CD4-positive, alpha-beta T cell (primary cell): ENCODE results near the gene VPS37C. TPM values are rescaled to one million over a fixed set of nuclear protein-coding genes. Genes with fewer than 3 reads are reported as not detected.

Experiments
- ATAC-seq: fragments of 200-7000 bp; cut with Tn5 transposase; one replicate; pipeline ENCODE4 v1.10.0; 2022; ENCODE audit warnings: mild to moderate bottlenecking; ENCODE audit not compliant: poor library complexity
- CTCF ChIA-PET: fragments of 350-600 bp; sonication (Branson Sonifier 250); formaldehyde crosslinking; loops from one replicate; lab custom pipeline; 2021; ENCODE audit warnings: antibody characterized with exemption, inconsistent platforms; lab: Charles Lee
- POLR2A ChIA-PET: fragments of 350-600 bp; sonication (Branson Sonifier 250); formaldehyde crosslinking; loops from one replicate; lab custom pipeline; 2021; ENCODE audit warnings: antibody characterized with exemption, inconsistent platforms; lab: Charles Lee
- DNase-seq, 14 experiments: peaks; one replicate each; pipeline ENCODE4 v3.0.0-alpha.2; 2013 to 2020; ENCODE audit warnings: mixed read lengths in 2 of 14
- H3K27ac ChIP-seq, 2 donors: one replicate each; pipeline versions ENCODE4 v1.5.1 to v1.7.0; 2013; ENCODE audit warnings: low read length in 2 of 2, low read depth in 1 of 2, mild to moderate bottlenecking in 1 of 2
- H3K27me3 ChIP-seq, 2 experiments: 1 replicate in 1 of 2; 2 replicates in 1 of 2; pipeline versions ENCODE4 v1.6.1 to v1.7.0; 2013; ENCODE audit warnings: low read length in 2 of 2, control low read depth in 1 of 2, mild to moderate bottlenecking in 1 of 2, moderate library complexity in 1 of 2; ENCODE audit not compliant: insufficient read depth in 2 of 2, control insufficient read depth in 1 of 2
- H3K36me3 ChIP-seq: one replicate; pipeline ENCODE4 v1.6.1; 2013; ENCODE audit warnings: low read length, control low read depth; ENCODE audit not compliant: insufficient read depth
- H3K4me1 ChIP-seq: one replicate; pipeline ENCODE4 v1.6.1; 2013; ENCODE audit warnings: low read length, control low read depth; ENCODE audit not compliant: insufficient read depth
- H3K4me3 ChIP-seq: one replicate; pipeline ENCODE4 v1.5.1; 2013; ENCODE audit warnings: mild to moderate bottlenecking, low read length, moderate library complexity
- H3K9me3 ChIP-seq, 2 experiments: 1 replicate in 1 of 2; 2 replicates in 1 of 2; pipeline versions ENCODE4 v1.6.1 to v1.7.0; 2013; ENCODE audit warnings: low read length in 2 of 2, mild to moderate bottlenecking in 2 of 2, control low read depth in 1 of 2, moderate library complexity in 1 of 2; ENCODE audit not compliant: control insufficient read depth in 1 of 2, insufficient read depth in 1 of 2
- H3K27ac Mint-ChIP-seq: one replicate; pipeline ENCODE4 v1.8.0; 2020; ENCODE audit warnings: mixed read lengths
- H3K27me3 Mint-ChIP-seq: one replicate; pipeline ENCODE4 v1.8.0; 2021; ENCODE audit warnings: mixed read lengths
- H3K36me3 Mint-ChIP-seq: one replicate; pipeline ENCODE4 v1.8.0; 2021; ENCODE audit warnings: low read depth, mixed read lengths
- H3K4me1 Mint-ChIP-seq: one replicate; pipeline ENCODE4 v1.8.0; 2021; ENCODE audit warnings: low read depth, mixed read lengths
- H3K4me3 Mint-ChIP-seq: one replicate; pipeline ENCODE4 v1.8.0; 2020; ENCODE audit warnings: mild to moderate bottlenecking, mixed read lengths
- H3K9me3 Mint-ChIP-seq: one replicate; pipeline ENCODE4 v1.8.0; 2020; ENCODE audit warnings: mixed read lengths
- intact Hi-C, 2 experiments: fragments of 100-400 bp; cut with DNase I in 1 of 2; cut with micrococcal nuclease in 1 of 2; formaldehyde crosslinking; loops; one replicate each; pipeline versions ENCODE4 v1.15.1 to v1.9.0; 2023 to 2025; cut with DNase I, micrococcal nuclease
- total RNA-seq, 174 experiments: library from RNA in 2 of 174; stranded (reverse) in 2 of 174; gene quantifications; one replicate each; pipeline ENCODE4 v1.2.3 and lab custom pipeline; 2021 to 2026
- TF ChIP-seq, protein P1 (sequence below): fragments of 200-600 bp; IDR thresholded peaks from one replicate; pipeline ENCODE4 v1.8.0; 2022; ENCODE audit warnings: antibody characterized with exemption, mild to moderate bottlenecking

The VPS37C gene
- total RNA-seq, 2 experiments from 2014 or later = 1.8 to 2.0 TPM

DNA sequence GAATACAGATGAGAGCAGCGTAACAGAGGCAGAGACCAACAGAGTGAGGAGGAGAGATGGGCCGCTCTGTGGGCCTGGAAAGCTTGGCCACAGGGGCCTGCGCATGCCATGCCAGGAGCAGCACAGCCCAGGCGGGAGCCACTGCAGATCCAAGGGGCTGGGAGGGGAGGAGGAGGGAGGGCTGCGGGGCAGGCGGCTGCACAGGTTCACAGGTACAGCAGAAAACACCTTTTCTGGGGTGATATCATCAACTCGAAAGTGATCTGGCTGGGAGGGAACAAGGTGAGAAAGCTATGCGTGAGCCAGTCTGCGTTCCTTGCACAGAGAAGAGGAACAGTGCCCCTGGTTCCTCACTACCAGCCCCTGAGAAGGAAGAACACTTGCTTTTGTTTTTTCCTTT, 14.8 kb downstream of the VPS37C start:
- Histone ChIP-seq H3K27me3 (no peaks in the 10 kb centered on the region), H3K9me3 (no peaks in the 10 kb centered on the region), H3K36me3 (peaks cover under 1% of the 10 kb centered on the region), H3K4me1 (peaks cover 5% of the 10 kb centered on the region), H3K4me3 (no peak overlapping the region), H3K27ac (no peak overlapping the region)
- DNase-seq (no peak), ATAC-seq (no peak)
- no peak overlapping the region for H3K27ac Mint-ChIP-seq
- no peaks in the 10 kb centered on the region for H3K9me3 Mint-ChIP-seq
- peaks cover 32% of the 10 kb centered on the region for H3K4me1 Mint-ChIP-seq
- H3K36me3 Mint-ChIP-seq = peaks cover 5% of the 10 kb centered on the region
- ChIA-PET POLR2A (no interaction called here), CTCF (no interaction called here)
- no peak overlapping the region for H3K4me3 Mint-ChIP-seq
- H3K27me3 Mint-ChIP-seq = no peaks in the 10 kb centered on the region
- intact Hi-C loops = no loop called here
- TF ChIP-seq, protein P1, sequence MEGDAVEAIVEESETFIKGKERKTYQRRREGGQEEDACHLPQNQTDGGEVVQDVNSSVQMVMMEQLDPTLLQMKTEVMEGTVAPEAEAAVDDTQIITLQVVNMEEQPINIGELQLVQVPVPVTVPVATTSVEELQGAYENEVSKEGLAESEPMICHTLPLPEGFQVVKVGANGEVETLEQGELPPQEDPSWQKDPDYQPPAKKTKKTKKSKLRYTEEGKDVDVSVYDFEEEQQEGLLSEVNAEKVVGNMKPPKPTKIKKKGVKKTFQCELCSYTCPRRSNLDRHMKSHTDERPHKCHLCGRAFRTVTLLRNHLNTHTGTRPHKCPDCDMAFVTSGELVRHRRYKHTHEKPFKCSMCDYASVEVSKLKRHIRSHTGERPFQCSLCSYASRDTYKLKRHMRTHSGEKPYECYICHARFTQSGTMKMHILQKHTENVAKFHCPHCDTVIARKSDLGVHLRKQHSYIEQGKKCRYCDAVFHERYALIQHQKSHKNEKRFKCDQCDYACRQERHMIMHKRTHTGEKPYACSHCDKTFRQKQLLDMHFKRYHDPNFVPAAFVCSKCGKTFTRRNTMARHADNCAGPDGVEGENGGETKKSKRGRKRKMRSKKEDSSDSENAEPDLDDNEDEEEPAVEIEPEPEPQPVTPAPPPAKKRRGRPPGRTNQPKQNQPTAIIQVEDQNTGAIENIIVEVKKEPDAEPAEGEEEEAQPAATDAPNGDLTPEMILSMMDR = no peak

- Mint-ChIP-seq H3K4me1 (peaks cover 32% of the 10 kb centered on the region), H3K9me3 (no peaks in the 10 kb centered on the region), H3K27ac (no peak overlapping the region), H3K27me3 (no peaks in the 10 kb centered on the region), H3K4me3 (no peak overlapping the region), H3K36me3 (peaks cover 5% of the 10 kb centered on the region)
- Histone ChIP-seq H3K36me3 (no peaks in the 10 kb centered on the region), H3K9me3 (no peaks in the 10 kb centered on the region), H3K4me3 (no peak overlapping the region), H3K27ac (no peak overlapping the region), H3K27me3 (no peaks in the 10 kb centered on the region), H3K4me1 (peaks cover 5% of the 10 kb centered on the region)
- DNase-seq = no peak
- ChIA-PET POLR2A (no interaction called here), CTCF (no interaction called here)
- intact Hi-C loops = no loop called here
- ATAC-seq = no peak
- TF ChIP-seq, protein P1 = no peak
These were observed 15.8 kb downstream of the VPS37C start for GRCh38 chr11:61145228-61146005.

GRCh38 chr11:61144511-61145179, 16.6 kb downstream of the VPS37C start:
- no peak overlapping the region for H3K27ac Mint-ChIP-seq
- H3K4me3 Mint-ChIP-seq = no peak overlapping the region
- H3K27me3 Mint-ChIP-seq = no peaks in the 10 kb centered on the region
- H3K36me3 Mint-ChIP-seq = peaks cover 5% of the 10 kb centered on the region
- intact Hi-C loops = no loop called here
- ChIA-PET CTCF (no interaction called here), POLR2A (no interaction called here)
- no peak for DNase-seq
- no peaks in the 10 kb centered on the region for H3K9me3 Mint-ChIP-seq
- peaks cover 24% of the 10 kb centered on the region for H3K4me1 Mint-ChIP-seq
- no peaks in the 10 kb centered on the region for H3K36me3 ChIP-seq
- ATAC-seq = no peak
- no peak overlapping the region for H3K4me3 ChIP-seq
- no peaks in the 10 kb centered on the region for H3K9me3 ChIP-seq
- TF ChIP-seq, protein P1 = no peak
- no peaks in the 10 kb centered on the region for H3K27me3 ChIP-seq
- no peak overlapping the region for H3K27ac ChIP-seq
- H3K4me1 ChIP-seq = peaks cover 5% of the 10 kb centered on the region
